OCI-LY1 (cell line): ENCODE measurements around the gene COL6A2.
"Not testable (repeated sequence)": the region's sequence is repeated elsewhere in the genome, so short reads cannot be mapped to it uniquely, and the experiment has no call there.

ENCODE experiments used
- H2AFZ ChIP-seq: fragments of 200-600 bp; sonication (generic), shearing (Covaris generic); 2 replicates; pipeline ENCODE4 v1.6.0; 2014; ENCODE audit warnings: antibody characterized with exemption, mild to moderate bottlenecking, low read length
- H3F3A ChIP-seq: fragments of 200-600 bp; sonication (generic), shearing (Covaris generic); 2 replicates; pipeline ENCODE4 v1.6.0; 2014; ENCODE audit warnings: mild to moderate bottlenecking, antibody characterized with exemption, low read length, moderate library complexity; ENCODE audit not compliant: insufficient read depth
- H3K27ac ChIP-seq: fragments of 200-600 bp; sonication (generic); 2 replicates; pipeline ENCODE4 v1.5.1; 2014; ENCODE audit warnings: low read length, mixed run types, mild to moderate bottlenecking, low read depth; ENCODE audit not compliant: poor library complexity, severe bottlenecking
- H3K27me3 ChIP-seq: fragments of 200-600 bp; sonication (generic); 2 replicates; pipeline ENCODE4 v1.6.0; 2014; ENCODE audit warnings: antibody characterized with exemption, mild to moderate bottlenecking, low read length, moderate library complexity; ENCODE audit not compliant: insufficient read depth
- H3K36me3 ChIP-seq: fragments of 200-600 bp; sonication (generic); 2 replicates; pipeline ENCODE4 v1.6.1; 2014; ENCODE audit warnings: mild to moderate bottlenecking, antibody characterized with exemption, low read length, moderate library complexity, mixed read lengths; ENCODE audit not compliant: insufficient read depth
- H3K4me1 ChIP-seq: fragments of 200-600 bp; sonication (generic); 2 replicates; pipeline ENCODE4 v1.5.1; 2014; ENCODE audit warnings: mild to moderate bottlenecking, low read length, moderate library complexity; ENCODE audit not compliant: insufficient read depth, severe bottlenecking
- H3K4me2 ChIP-seq: fragments of 200-600 bp; sonication (generic), shearing (Covaris generic); 2 replicates; pipeline ENCODE4 v1.6.1; 2014; ENCODE audit warnings: low read length
- H3K4me3 ChIP-seq: fragments of 200-600 bp; sonication (generic); 2 replicates; pipeline ENCODE4 v1.5.1; 2014; ENCODE audit warnings: low read length, low read depth, mild to moderate bottlenecking, mixed read lengths; ENCODE audit not compliant: poor library complexity, severe bottlenecking
- H3K79me2 ChIP-seq: fragments of 200-600 bp; shearing (Covaris generic); 2 replicates; pipeline ENCODE4 v1.6.1; 2016; ENCODE audit warnings: mixed run types, low read length, mixed read lengths; ENCODE audit not compliant: insufficient read depth
- H3K9ac ChIP-seq: fragments of 200-600 bp; sonication (generic), shearing (Covaris generic); 2 replicates; pipeline ENCODE4 v1.6.1; 2014; ENCODE audit warnings: mild to moderate bottlenecking, low read length, mixed read lengths
- H3K9me2 ChIP-seq: fragments of 200-600 bp; sonication (generic), shearing (Covaris generic); 2 replicates; pipeline ENCODE4 v1.6.1; 2014; ENCODE audit warnings: low read depth, mild to moderate bottlenecking, low read length, mixed read lengths
- H3K9me3 ChIP-seq: fragments of 200-600 bp; shearing (Covaris generic); 2 replicates; pipeline ENCODE4 v1.6.1; 2014; ENCODE audit warnings: low read length, mixed read lengths
- H4K20me1 ChIP-seq: fragments of 200-600 bp; sonication (generic), shearing (Covaris generic); 2 replicates; pipeline ENCODE4 v1.6.0; 2016; ENCODE audit warnings: mild to moderate bottlenecking, low read length; ENCODE audit not compliant: insufficient read depth
- EZH2 ChIP-seq: fragments of 200-600 bp; sonication (generic), shearing (Covaris generic); IDR thresholded peaks from 2 replicates; pipeline ENCODE4 v1.8.0; 2017; ENCODE audit warnings: borderline replicate concordance, mixed run types, mild to moderate bottlenecking, antibody characterized with exemption, low read length, moderate library complexity, mixed read lengths
- TF ChIP-seq, protein P1 (sequence below): fragments of 200-600 bp; sonication (generic), shearing (Covaris generic); IDR thresholded peaks from 2 replicates; pipeline ENCODE4 v1.5.1; 2017; ENCODE audit warnings: mild to moderate bottlenecking, antibody characterized with exemption, low read length, moderate library complexity, mixed read lengths

COL6A2 gene

DNA sequence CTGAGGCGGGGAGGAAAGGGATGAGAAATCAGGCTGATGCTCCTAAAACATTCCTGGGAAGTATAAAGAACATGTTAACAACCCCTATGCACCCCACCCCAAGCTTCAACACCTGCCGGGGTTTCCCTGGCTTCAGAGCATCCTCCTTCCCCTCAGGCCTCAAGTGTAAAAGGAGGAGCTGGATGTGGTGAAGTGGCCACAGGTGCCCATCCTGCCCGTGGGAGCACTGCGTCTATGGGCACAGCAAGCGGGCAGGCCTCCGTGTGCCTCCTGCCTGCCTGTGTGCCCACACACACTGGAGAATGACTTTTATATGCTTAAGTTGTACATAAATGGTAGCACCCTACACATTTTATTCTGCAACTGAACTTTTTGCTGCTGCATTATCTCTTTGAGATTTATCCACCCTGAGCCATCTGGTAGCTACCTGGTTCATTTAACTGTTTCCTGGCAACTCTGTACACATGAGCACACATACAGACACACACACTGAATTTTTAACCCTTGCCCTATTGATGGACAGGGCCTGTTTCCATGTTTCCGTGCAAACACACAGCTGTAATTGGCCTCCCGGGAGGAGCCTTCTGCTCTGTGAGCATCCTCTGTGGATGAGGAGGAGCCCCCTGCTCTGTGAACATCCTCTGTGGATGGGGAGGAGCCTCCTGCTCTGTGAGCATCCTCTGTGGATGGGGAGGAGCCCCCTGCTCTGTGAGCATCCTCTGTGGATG, 70.9 kb downstream of the COL6A2 start:
- Histone ChIP-seq H3K27ac (no peak overlapping the region), H3K9me3 (no peaks in the 10 kb centered on the region), H2AFZ (no peak overlapping the region), H3K27me3 (no peaks in the 10 kb centered on the region), H3K4me2 (no peak overlapping the region), H3K79me2 (no peaks in the 10 kb centered on the region), H3K4me3 (no peak overlapping the region), H3K4me1 (no peaks in the 10 kb centered on the region), H3K9ac (no peak overlapping the region), H3F3A (no peaks in the 10 kb centered on the region), H3K36me3 (no peaks in the 10 kb centered on the region), H4K20me1 (no peaks in the 10 kb centered on the region), H3K9me2 (no peaks in the 10 kb centered on the region)
- TF ChIP-seq, protein P1, sequence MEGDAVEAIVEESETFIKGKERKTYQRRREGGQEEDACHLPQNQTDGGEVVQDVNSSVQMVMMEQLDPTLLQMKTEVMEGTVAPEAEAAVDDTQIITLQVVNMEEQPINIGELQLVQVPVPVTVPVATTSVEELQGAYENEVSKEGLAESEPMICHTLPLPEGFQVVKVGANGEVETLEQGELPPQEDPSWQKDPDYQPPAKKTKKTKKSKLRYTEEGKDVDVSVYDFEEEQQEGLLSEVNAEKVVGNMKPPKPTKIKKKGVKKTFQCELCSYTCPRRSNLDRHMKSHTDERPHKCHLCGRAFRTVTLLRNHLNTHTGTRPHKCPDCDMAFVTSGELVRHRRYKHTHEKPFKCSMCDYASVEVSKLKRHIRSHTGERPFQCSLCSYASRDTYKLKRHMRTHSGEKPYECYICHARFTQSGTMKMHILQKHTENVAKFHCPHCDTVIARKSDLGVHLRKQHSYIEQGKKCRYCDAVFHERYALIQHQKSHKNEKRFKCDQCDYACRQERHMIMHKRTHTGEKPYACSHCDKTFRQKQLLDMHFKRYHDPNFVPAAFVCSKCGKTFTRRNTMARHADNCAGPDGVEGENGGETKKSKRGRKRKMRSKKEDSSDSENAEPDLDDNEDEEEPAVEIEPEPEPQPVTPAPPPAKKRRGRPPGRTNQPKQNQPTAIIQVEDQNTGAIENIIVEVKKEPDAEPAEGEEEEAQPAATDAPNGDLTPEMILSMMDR = no peak
- TF ChIP-seq EZH2 = no peak

DNA sequence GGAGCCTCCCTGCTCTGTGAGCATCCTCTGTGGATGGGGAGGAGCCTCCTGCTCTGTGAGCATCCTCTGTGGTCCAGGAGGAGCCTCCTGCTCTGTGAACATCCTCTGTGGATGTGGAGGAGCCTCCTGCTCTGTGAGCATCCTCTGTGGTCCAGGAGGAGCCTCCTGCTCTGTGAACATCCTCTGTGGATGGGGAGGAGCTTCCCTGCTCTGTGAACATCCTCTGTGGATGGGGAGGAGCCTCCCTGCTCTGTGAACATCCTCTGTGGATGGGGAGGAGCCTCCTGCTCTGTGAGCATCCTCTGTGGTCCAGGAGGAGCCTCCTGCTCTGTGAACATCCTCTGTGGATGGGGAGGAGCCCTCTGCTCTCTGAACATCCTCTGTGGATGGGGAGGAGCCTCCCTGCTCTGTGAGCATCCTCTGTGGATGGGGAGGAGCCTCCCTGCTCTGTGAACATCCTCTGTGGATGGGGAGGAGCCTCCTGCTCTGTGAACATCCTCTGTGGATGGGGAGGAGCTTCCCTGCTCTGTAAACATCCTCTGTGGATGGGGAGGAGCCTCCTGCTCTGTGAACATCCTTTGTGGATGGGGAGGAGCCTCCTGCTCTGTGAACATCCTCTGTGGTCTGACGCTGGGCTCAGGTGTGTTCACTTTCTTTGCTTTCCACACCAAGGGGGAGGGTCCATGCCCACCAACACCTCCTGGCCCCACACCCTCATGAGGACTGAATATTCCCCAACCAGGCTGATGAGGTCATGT, 72.7 kb downstream of the COL6A2 start:
- not testable (repeated sequence) for H3K4me1 ChIP-seq, H3K4me2 ChIP-seq, H3K27ac ChIP-seq, H3K27me3 ChIP-seq, H3K36me3 ChIP-seq, H4K20me1 ChIP-seq, H3K9ac ChIP-seq, H3F3A ChIP-seq, H3K9me3 ChIP-seq, H3K4me3 ChIP-seq, H3K9me2 ChIP-seq, H2AFZ ChIP-seq, H3K79me2 ChIP-seq

DNA sequence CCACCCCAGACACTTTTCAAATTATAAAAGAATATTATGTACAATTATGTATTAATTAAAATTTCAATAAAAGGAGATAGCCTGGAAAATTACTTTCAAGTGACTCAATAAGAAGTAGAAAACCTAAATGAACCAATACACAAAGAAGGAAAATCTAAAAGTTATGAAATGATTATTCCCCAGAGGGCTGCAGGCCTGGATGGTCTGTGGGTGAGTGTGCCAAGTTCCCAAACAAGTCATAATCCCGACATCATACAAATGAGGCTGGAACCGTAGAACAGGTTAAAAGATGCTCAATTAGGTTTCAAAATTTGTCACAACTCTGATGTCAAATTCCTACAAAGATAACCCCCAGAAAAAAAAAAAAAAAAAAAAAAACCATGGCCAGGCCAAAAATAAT, 73.7 kb downstream of the COL6A2 start:
- no peaks in the 10 kb centered on the region for H3K4me1 ChIP-seq
- no peaks in the 10 kb centered on the region for H4K20me1 ChIP-seq
- no peaks in the 10 kb centered on the region for H3K36me3 ChIP-seq
- H3K79me2 ChIP-seq = no peaks in the 10 kb centered on the region
- H2AFZ ChIP-seq = no peak overlapping the region
- H3K9me3 ChIP-seq = peaks cover 3% of the 10 kb centered on the region; the same call in 1 of the 2 replicates
- no peaks in the 10 kb centered on the region for H3K9me2 ChIP-seq
- H3K4me2 ChIP-seq = no peak overlapping the region
- H3F3A ChIP-seq = no peaks in the 10 kb centered on the region
- H3K27me3 ChIP-seq = no peaks in the 10 kb centered on the region; the same call in 1 of the 2 replicates
- no peak overlapping the region for H3K27ac ChIP-seq
- H3K4me3 ChIP-seq = no peak overlapping the region
- H3K9ac ChIP-seq = no peak overlapping the region
- TF ChIP-seq, protein P1 = no peak
- TF ChIP-seq EZH2 = no peak
